Gastrocnemius medialis (tissue), 4 donors: ENCODE measurements around the gene UBR4. TPM values are rescaled to one million over a fixed set of nuclear protein-coding genes. Genes with fewer than 3 reads are reported as not detected.

Source experiments
- ATAC-seq, 2 donors: fragments of 150-250 bp; one replicate each; pipeline ENCODE4 v1.9.1; 2016
- DNase-seq, 2 donors: peaks; one replicate each; pipeline ENCODE4 v3.0.0-alpha.2; 2019
- H3K27ac ChIP-seq, 4 donors: fragments of 200-600 bp; sonication (generic); 1 replicate in 1 of 4; 2 replicates in 3 of 4; pipeline ENCODE4 v1.5.1; 2016 to 2018; ENCODE audit warnings: mild to moderate bottlenecking in 2 of 4, moderate library complexity in 1 of 4
- H3K27me3 ChIP-seq, 3 donors: fragments of 200-600 bp; sonication (generic) in 2 of 3; 1 replicate in 1 of 3; 2 replicates in 2 of 3; pipeline versions ENCODE4 v1.5.1 to v1.6.0; 2016 to 2019; ENCODE audit warnings: mild to moderate bottlenecking in 1 of 3, moderate library complexity in 1 of 3
- H3K36me3 ChIP-seq, 2 donors: fragments of 200-600 bp; sonication (generic) in 1 of 2; one replicate each; pipeline ENCODE4 v1.5.1; 2017 to 2018
- H3K4me1 ChIP-seq, 2 donors: fragments of 200-600 bp; sonication (generic) in 1 of 2; one replicate each; pipeline ENCODE4 v1.5.1; 2016 to 2017; ENCODE audit warnings: mild to moderate bottlenecking in 2 of 2
- H3K4me3 ChIP-seq, 4 donors: fragments of 200-600 bp; sonication (generic) in 3 of 4; 1 replicate in 1 of 4; 2 replicates in 3 of 4; pipeline ENCODE4 v1.5.1; 2016 to 2019; ENCODE audit warnings: mild to moderate bottlenecking in 2 of 4
- H3K9me3 ChIP-seq, 3 donors: fragments of 200-600 bp; sonication (generic) in 2 of 3; 1 replicate in 1 of 3; 2 replicates in 2 of 3; pipeline ENCODE4 v1.5.1; 2016 to 2019
- CTCF ChIP-seq, 5 experiments: fragments of 450-650 bp in 3 of 5; fragments of 200-600 bp in 2 of 5; sonication (generic) in 2 of 5; IDR thresholded peaks in 4 of 5; conservative IDR thresholded peaks in 1 of 5; 1 replicate in 4 of 5; 2 replicates in 1 of 5; pipeline ENCODE4 v1.5.1; 2016 to 2019; ENCODE audit warnings: antibody characterized with exemption in 5 of 5, mild to moderate bottlenecking in 3 of 5, moderate library complexity in 3 of 5
- POLR2A ChIP-seq, 2 donors: fragments of 450-650 bp; IDR thresholded peaks; one replicate each; pipeline ENCODE4 v1.6.1; 2017; ENCODE audit warnings: antibody characterized with exemption in 2 of 2, mild to moderate bottlenecking in 2 of 2, moderate library complexity in 2 of 2
- in situ Hi-C, 4 donors: fragments of 200-750 bp; cut with MboI; loops; one replicate each; pipeline versions ENCODE4 v1.15.0 to v1.8.0; 2017; ENCODE audit warnings: low sequenced_read_pairs in 4 of 4
- intact Hi-C: fragments of 100-400 bp; cut with DNase I; formaldehyde crosslinking; loops from one replicate; pipeline ENCODE4 v1.15.1; 2023; ENCODE audit warnings: low total_unique reads
- total RNA-seq, 4 donors: library from RNA; depleted of rRNA; stranded (reverse); fragments of >200 nt; gene quantifications; one replicate each; pipeline versions ENCODE4 v1.1.0 to v1.2.3, GENCODE V29; 2016

The UBR4 gene
- total RNA-seq, 4 donors from 2014 or later = 156 to 293 (median 197) TPM

- TF ChIP-seq CTCF (IDR thresholded peaks at IDR 0.05 in 4 of 5, conservative IDR thresholded peaks at IDR 0.05 in 1 of 5) (no peak), POLR2A (IDR thresholded peaks at IDR 0.05) (no peak)
- intact Hi-C loops (loop anchor here (10.0 kb wide), 1 partner anchor 229 kb away; no protein-coding TSS in a partner anchor), in situ Hi-C loops (no loop called here)
- Histone ChIP-seq H3K4me3 (no peak overlapping the region), H3K4me1 (peaks cover 65 to 71% of the 10 kb centered on the region in 2 donors), H3K27me3 (no peaks in the 10 kb centered on the region), H3K36me3 (no peaks in the 10 kb centered on the region), H3K9me3 (no peaks in the 10 kb centered on the region), H3K27ac (peak overlapping the region in 1 of 4 donors; percentile 96)
- ATAC-seq (no peak), DNase-seq (no peak)
Observed at GRCh38 chr1:19205845-19206244, 4.2 kb downstream of the UBR4 start.

DNA sequence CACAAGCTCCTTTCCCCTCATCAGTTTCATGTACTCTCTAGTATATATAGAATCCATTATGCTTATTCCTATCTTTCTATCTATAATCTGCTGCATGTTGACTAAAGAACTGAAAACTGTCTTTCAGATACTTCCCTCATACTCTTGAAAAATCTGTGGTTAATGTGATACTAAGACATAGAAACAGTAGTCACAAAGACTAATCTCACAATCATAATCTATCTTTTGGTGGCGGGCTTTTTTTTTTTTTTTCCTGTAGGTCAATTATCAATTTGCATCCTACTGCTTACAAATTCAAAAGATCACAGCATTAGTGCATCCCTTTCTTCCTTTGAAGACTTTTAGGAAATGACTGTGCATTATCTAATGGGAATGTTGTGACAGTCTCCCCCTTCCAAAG, 4.7 kb downstream of the UBR4 start:
- Histone ChIP-seq H3K36me3 (peaks cover 0 to under 1% of the 10 kb centered on the region in 2 donors), H3K27me3 (no peaks in the 10 kb centered on the region), H3K4me3 (no peak overlapping the region), H3K9me3 (no peaks in the 10 kb centered on the region), H3K4me1 (peaks cover 64 to 70% of the 10 kb centered on the region in 2 donors), H3K27ac (peak overlapping the region in 1 of 4 donors; percentile 81)
- in situ Hi-C loops (no loop called here), intact Hi-C loops (loop anchor here (10.0 kb wide), 1 partner anchor 229 kb away; no protein-coding TSS in a partner anchor)
- TF ChIP-seq CTCF (IDR thresholded peaks at IDR 0.05 in 4 of 5, conservative IDR thresholded peaks at IDR 0.05 in 1 of 5) (no peak), POLR2A (IDR thresholded peaks at IDR 0.05) (no peak)
- ATAC-seq = no peak
- DNase-seq = no peak

- intact Hi-C loops (loop anchor here (10.0 kb wide), 1 partner anchor 230 kb away; no protein-coding TSS in a partner anchor), in situ Hi-C loops (loop anchor here in 2 of 4 donors (5.0 kb wide), 1 partner anchor 38 kb away; no protein-coding TSS in a partner anchor)
- peaks cover 64 to 70% of the 10 kb centered on the region in 2 donors for H3K4me1 ChIP-seq
- peak overlapping the region; percentile 4 to 83 (median 76) for H3K27ac ChIP-seq
- H3K9me3 ChIP-seq = no peaks in the 10 kb centered on the region
- no peak overlapping the region for H3K4me3 ChIP-seq
- ATAC-seq (no peak), DNase-seq (no peak)
- no peaks in the 10 kb centered on the region for H3K27me3 ChIP-seq
- TF ChIP-seq POLR2A (IDR thresholded peaks at IDR 0.05) (no peak), CTCF (IDR thresholded peaks at IDR 0.05 in 4 of 5, conservative IDR thresholded peaks at IDR 0.05 in 1 of 5) (no peak)
- peaks cover 0 to 8% of the 10 kb centered on the region in 2 donors for H3K36me3 ChIP-seq
Observed at GRCh38 chr1:19204446-19205266, 5.4 kb downstream of the UBR4 start.

DNA sequence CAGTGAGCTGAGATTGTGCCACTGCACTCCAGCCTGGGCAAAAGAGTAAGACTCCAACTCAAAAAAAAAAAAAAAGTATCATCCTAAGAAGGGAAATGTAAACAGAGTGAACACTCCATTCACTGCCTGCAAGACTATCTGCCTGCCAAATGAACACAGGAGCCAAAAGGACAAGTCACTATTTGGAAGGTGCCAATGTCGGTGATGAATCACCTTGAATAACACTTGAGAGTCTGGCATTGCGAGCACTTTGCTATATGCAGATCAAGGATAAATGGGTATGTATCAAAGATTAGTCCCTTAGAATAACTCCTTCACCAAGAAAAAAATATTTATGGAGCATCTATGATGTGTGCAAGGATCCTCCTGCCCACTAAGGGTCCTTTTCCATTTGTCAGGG, 6.6 kb downstream of the UBR4 start:
- Histone ChIP-seq H3K4me1 (peaks cover 59 to 62% of the 10 kb centered on the region in 2 donors), H3K27ac (peak overlapping the region; percentile 60 to 83 (median 76)), H3K4me3 (no peak overlapping the region), H3K27me3 (no peaks in the 10 kb centered on the region), H3K36me3 (peaks cover 0 to 20% of the 10 kb centered on the region in 2 donors), H3K9me3 (no peaks in the 10 kb centered on the region)
- in situ Hi-C loops = loop anchor here in 2 of 4 donors (5.0 kb wide), 1 partner anchor 39 kb away; no protein-coding TSS in a partner anchor
- intact Hi-C loops = loop anchor here (1.0 to 10.0 kb wide), 2 partner anchors 38 to 231 kb away; no protein-coding TSS in a partner anchor
- ATAC-seq (peak; percentile 99 to 100), DNase-seq (peak; percentile 79 to 81)
- TF ChIP-seq CTCF (IDR thresholded peaks at IDR 0.05 in 4 of 5, conservative IDR thresholded peaks at IDR 0.05 in 1 of 5) = no peak
